ENCODE results near the gene ZNF283. TPM values are rescaled to one million over a fixed set of nuclear protein-coding genes. Genes with fewer than 3 reads are reported as not detected.
"Not testable (repeated sequence)": the region's sequence is repeated elsewhere in the genome, so short reads cannot be mapped to it uniquely, and the experiment has no call there.

The ZNF283 gene
- total and polyA plus RNA-seq, 2 donors (not counting 1 experiment from before 2014, with no cell fraction given) = 2.1 to 20.8 TPM

- Mint-ChIP-seq H3K4me3 (no peak overlapping the region), H3K27ac (no peak overlapping the region), H3K27me3 (peaks cover 17% of the 10 kb centered on the region), H3K4me1 (no peaks in the 10 kb centered on the region), H3K9me3 (ENCODE audit: insufficient read depth) (no peaks in the 10 kb centered on the region)
- 80% methylated on average over 1 of the region's 2 CpGs for WGBS (ENCODE audit: insufficient coverage)
- POLR2A ChIA-PET = no interaction called here
- H3K4me3 ChIP-seq (ENCODE audit: control extremely low read depth in 1 of 5, extremely low read depth in 1 of 5, insufficient read depth in 1 of 5, low read depth in 2 of 5, low read length in 4 of 5) = no peak overlapping the region
- peaks cover 0 to 6% (median 1%) of the 10 kb centered on the region in 4 experiments for H3K27me3 ChIP-seq (replicated peaks in 1 of 4; ENCODE audit: control extremely low read depth in 1 of 4, control insufficient read depth in 3 of 4, insufficient read depth in 4 of 4, low read length in 3 of 4)
- ATAC-seq (ENCODE audit: low read depth) (no peak), DNase-seq (no peak)
- no peaks in the 10 kb centered on the region for H3K9me3 ChIP-seq (ENCODE audit: control extremely low read depth in 1 of 3, control insufficient read depth in 2 of 3, insufficient read depth in 1 of 3, low read length in 2 of 3)
- H3K27ac ChIP-seq (ENCODE audit: low read length in 2 of 2) = no peak overlapping the region
- H3K4me2 ChIP-seq (replicated peaks; ENCODE audit: low read depth, low read length, poor library complexity, severe bottlenecking) = no peak overlapping the region
- no peak overlapping the region for H3K9ac ChIP-seq (ENCODE audit: low read length)
- TF ChIP-seq, protein P1, sequence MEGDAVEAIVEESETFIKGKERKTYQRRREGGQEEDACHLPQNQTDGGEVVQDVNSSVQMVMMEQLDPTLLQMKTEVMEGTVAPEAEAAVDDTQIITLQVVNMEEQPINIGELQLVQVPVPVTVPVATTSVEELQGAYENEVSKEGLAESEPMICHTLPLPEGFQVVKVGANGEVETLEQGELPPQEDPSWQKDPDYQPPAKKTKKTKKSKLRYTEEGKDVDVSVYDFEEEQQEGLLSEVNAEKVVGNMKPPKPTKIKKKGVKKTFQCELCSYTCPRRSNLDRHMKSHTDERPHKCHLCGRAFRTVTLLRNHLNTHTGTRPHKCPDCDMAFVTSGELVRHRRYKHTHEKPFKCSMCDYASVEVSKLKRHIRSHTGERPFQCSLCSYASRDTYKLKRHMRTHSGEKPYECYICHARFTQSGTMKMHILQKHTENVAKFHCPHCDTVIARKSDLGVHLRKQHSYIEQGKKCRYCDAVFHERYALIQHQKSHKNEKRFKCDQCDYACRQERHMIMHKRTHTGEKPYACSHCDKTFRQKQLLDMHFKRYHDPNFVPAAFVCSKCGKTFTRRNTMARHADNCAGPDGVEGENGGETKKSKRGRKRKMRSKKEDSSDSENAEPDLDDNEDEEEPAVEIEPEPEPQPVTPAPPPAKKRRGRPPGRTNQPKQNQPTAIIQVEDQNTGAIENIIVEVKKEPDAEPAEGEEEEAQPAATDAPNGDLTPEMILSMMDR (IDR thresholded peaks at IDR 0.05) = no peak
- no peak for TF ChIP-seq EZH2 (IDR thresholded peaks at IDR 0.05; ENCODE audit: borderline replicate concordance, insufficient read depth, low read depth, low read length, poor library complexity, severe bottlenecking)
- H4K20me1 ChIP-seq (ENCODE audit: control insufficient read depth, insufficient read depth, low read length, poor library complexity, severe bottlenecking) = no peaks in the 10 kb centered on the region
- no peaks in the 10 kb centered on the region for H3K36me3 ChIP-seq (replicated peaks in 1 of 2; ENCODE audit: control extremely low read depth in 1 of 2, control insufficient read depth in 1 of 2, extremely low read depth in 1 of 2, insufficient read depth in 2 of 2, low read length in 1 of 2)
- no peaks in the 10 kb centered on the region for H3K4me1 ChIP-seq (ENCODE audit: control insufficient read depth in 2 of 2, insufficient read depth in 2 of 2, low read length in 2 of 2)
- no peaks in the 10 kb centered on the region for H3K79me2 ChIP-seq (ENCODE audit: control insufficient read depth, insufficient read depth, low read length)
- CTCF ChIA-PET = no interaction called here
- no peak overlapping the region for H2AFZ ChIP-seq (ENCODE audit: insufficient read depth, low read depth, low read length, poor library complexity, severe bottlenecking)
- intact Hi-C loops (cut with micrococcal nuclease) = no loop called here
Observed at GRCh38 chr19:43804432-43804831, 22.7 kb upstream of the ZNF283 start.

GRCh38 chr19:43806401-43806800, 20.7 kb upstream of the ZNF283 start:
- H3K9ac ChIP-seq (ENCODE audit: low read length) = not testable (repeated sequence)

More at GRCh38 chr19:43806401-43806800, 20.7 kb upstream of the ZNF283 start:
- H3K27me3 Mint-ChIP-seq = peaks cover 24% of the 10 kb centered on the region
- CTCF ChIA-PET = interaction anchor here (1.2 to 10.4 kb wide), 3 partner anchors 10 to 359 kb away, joined by 3 to 96 read pairs (median 4); no protein-coding TSS in a partner anchor
- 100% methylated on average over 1 of the region's 7 CpGs for WGBS (ENCODE audit: insufficient coverage)
- H3K4me1 ChIP-seq (ENCODE audit: control insufficient read depth in 2 of 2, insufficient read depth in 2 of 2, low read length in 2 of 2); H4K20me1 ChIP-seq (ENCODE audit: control insufficient read depth, insufficient read depth, low read length, poor library complexity, severe bottlenecking); H3K4me2 ChIP-seq (replicated peaks; ENCODE audit: low read depth, low read length, poor library complexity, severe bottlenecking); H2AFZ ChIP-seq (ENCODE audit: insufficient read depth, low read depth, low read length, poor library complexity, severe bottlenecking); ATAC-seq (ENCODE audit: low read depth); intact Hi-C loops (cut with micrococcal nuclease); H3K9me3 ChIP-seq (ENCODE audit: control extremely low read depth in 1 of 3, control insufficient read depth in 2 of 3, insufficient read depth in 1 of 3, low read length in 2 of 3); H3K36me3 ChIP-seq (replicated peaks in 1 of 2; ENCODE audit: control extremely low read depth in 1 of 2, control insufficient read depth in 1 of 2, extremely low read depth in 1 of 2, insufficient read depth in 2 of 2, low read length in 1 of 2); POLR2A ChIA-PET; DNase-seq; H3K27me3 ChIP-seq (replicated peaks in 1 of 4; ENCODE audit: control extremely low read depth in 1 of 4, control insufficient read depth in 3 of 4, insufficient read depth in 4 of 4, low read length in 3 of 4); H3K4me1 Mint-ChIP-seq; H3K4me3 Mint-ChIP-seq; H3K79me2 ChIP-seq (ENCODE audit: control insufficient read depth, insufficient read depth, low read length); H3K27ac Mint-ChIP-seq; H3K27ac ChIP-seq (ENCODE audit: low read length in 2 of 2); H3K9me3 Mint-ChIP-seq (ENCODE audit: insufficient read depth); H3K4me3 ChIP-seq (ENCODE audit: control extremely low read depth in 1 of 5, extremely low read depth in 1 of 5, insufficient read depth in 1 of 5, low read depth in 2 of 5, low read length in 4 of 5): not testable (repeated sequence)
